H1 (cell line): ENCODE measurements around the gene TMEM130. TPM values are rescaled to one million over a fixed set of nuclear protein-coding genes. Genes with fewer than 3 reads are reported as not detected.

Experiments
- CTCF ChIA-PET: fragments of 300-600 bp; sonication (Branson Sonifier 250); formaldehyde crosslinking; loops from one replicate; lab custom pipeline; 2021; ENCODE audit not compliant: partially characterized antibody; lab: Charles Lee
- POLR2A ChIA-PET: fragments of 300-600 bp; sonication (Branson Sonifier 250); formaldehyde crosslinking; loops from one replicate; lab custom pipeline; 2021; ENCODE audit warnings: inconsistent platforms; ENCODE audit not compliant: partially characterized antibody; lab: Charles Lee
- DNase-seq, 2 experiments: peaks; one replicate each; pipeline versions ENCODE4 v3.0.0 to v3.0.0-alpha.2; 2010 to 2022; ENCODE audit warnings: low spot score in 2 of 2, low read depth in 1 of 2, mixed read lengths in 1 of 2
- FAIRE-seq: peaks from 2 replicates; lab custom pipeline; 2011; peaks lifted over from hg19 to GRCh38; lab: Jason Lieb, UNC
- H2AFZ ChIP-seq: 2 replicates; pipeline ENCODE4 v1.8.1; 2012; ENCODE audit warnings: low read length, inconsistent platforms
- H2AK5ac ChIP-seq: 2 replicates; pipeline ENCODE4 v1.6.1; 2013; ENCODE audit warnings: low read depth, low read length
- H2BK120ac ChIP-seq: replicated peaks from 2 replicates; pipeline ENCODE3; 2013; ENCODE audit warnings: low read depth, low read length, inconsistent platforms
- H2BK12ac ChIP-seq: 2 replicates; pipeline ENCODE4 v1.6.1; 2013; ENCODE audit warnings: low read depth, low read length
- H2BK15ac ChIP-seq: 2 replicates; pipeline ENCODE4 v1.6.1; 2013; ENCODE audit warnings: low read length
- H2BK20ac ChIP-seq: 2 replicates; pipeline ENCODE4 v1.6.1; 2013; ENCODE audit warnings: low read length
- H2BK5ac ChIP-seq: 2 replicates; pipeline ENCODE4 v1.6.1; 2013; ENCODE audit warnings: low read depth, low read length
- H3K14ac ChIP-seq: 2 replicates; pipeline ENCODE4 v1.6.1; 2013; ENCODE audit warnings: inconsistent platforms; ENCODE audit not compliant: insufficient read length
- H3K18ac ChIP-seq: 2 replicates; pipeline ENCODE4 v1.6.1; 2013; ENCODE audit warnings: low read length; ENCODE audit errors: extremely low read depth
- H3K23ac ChIP-seq: 2 replicates; pipeline ENCODE4 v1.6.1; 2013; ENCODE audit warnings: inconsistent platforms; ENCODE audit not compliant: insufficient read length
- H3K23me2 ChIP-seq: 2 replicates; pipeline ENCODE4 v1.6.1; 2013; ENCODE audit warnings: low read depth, low read length
- H3K27ac ChIP-seq: 2 replicates; pipeline ENCODE4 v1.6.1; 2011; ENCODE audit warnings: low read depth, low read length, inconsistent platforms
- H3K27me3 ChIP-seq, 4 experiments: replicated peaks in 1 of 4; 1 replicate in 1 of 4; 2 replicates in 3 of 4; pipeline versions ENCODE4 v1.6.1 to v1.8.1; 2011 to 2013; ENCODE audit warnings: low read length in 3 of 4, mild to moderate bottlenecking in 3 of 4, inconsistent platforms in 2 of 4, mixed read lengths in 2 of 4, moderate library complexity in 1 of 4; ENCODE audit not compliant: control insufficient read depth in 3 of 4, insufficient read depth in 3 of 4; ENCODE audit errors: extremely low read depth in 1 of 4
- H3K36me3 ChIP-seq, 4 experiments: 2 replicates each; pipeline versions ENCODE4 v1.6.1 to v1.8.1; 2011 to 2013; ENCODE audit warnings: mild to moderate bottlenecking in 4 of 4, low read length in 3 of 4, moderate library complexity in 2 of 4, control low read depth in 1 of 4, inconsistent platforms in 1 of 4; ENCODE audit not compliant: insufficient read depth in 4 of 4, control insufficient read depth in 2 of 4
- H3K4ac ChIP-seq: replicated peaks from 2 replicates; pipeline ENCODE3; 2013; ENCODE audit warnings: low read length, low read depth, mixed read lengths, inconsistent platforms; ENCODE audit not compliant: insufficient read length
- H3K4me1 ChIP-seq, 4 experiments: replicated peaks in 1 of 4; 1 replicate in 1 of 4; 2 replicates in 3 of 4; pipeline versions ENCODE4 v1.6.1 to v1.8.1; 2011 to 2013; ENCODE audit warnings: low read length in 3 of 4, inconsistent platforms in 2 of 4, mixed read lengths in 1 of 4; ENCODE audit not compliant: insufficient read depth in 4 of 4, control insufficient read depth in 3 of 4
- H3K4me2 ChIP-seq, 2 experiments: 2 replicates each; pipeline versions ENCODE4 v1.6.1 to v1.8.1; 2011 to 2013; ENCODE audit warnings: low read depth in 2 of 2, low read length in 2 of 2, control low read depth in 1 of 2, inconsistent platforms in 1 of 2, mild to moderate bottlenecking in 1 of 2; ENCODE audit not compliant: insufficient read depth in 1 of 2
- H3K4me3 ChIP-seq, 4 experiments: fragments of 200-600, 300-600 bp in 1 of 4; sonication (generic), shearing (Covaris generic), sonication (Bioruptor Twin) in 1 of 4; 2 replicates each; pipeline versions ENCODE4 v1.5.1 to v1.8.1; 2011 to 2016; ENCODE audit warnings: low read length in 4 of 4, low read depth in 3 of 4, control low read depth in 2 of 4, inconsistent platforms in 2 of 4, mild to moderate bottlenecking in 2 of 4, mixed read lengths in 1 of 4, moderate library complexity in 1 of 4; ENCODE audit not compliant: insufficient read depth in 2 of 4; ENCODE audit errors: extremely low read depth in 1 of 4
- H3K56ac ChIP-seq: replicated peaks from 2 replicates; pipeline ENCODE3; 2013; ENCODE audit warnings: low read depth, mild to moderate bottlenecking, mixed read lengths, low read length, inconsistent platforms; ENCODE audit not compliant: insufficient read length
- H3K79me1 ChIP-seq: 2 replicates; pipeline ENCODE4 v1.6.1; 2013; ENCODE audit warnings: low read depth, low read length, control low read depth
- H3K79me2 ChIP-seq, 2 experiments: 2 replicates each; pipeline versions ENCODE4 v1.6.1 to v1.8.1; 2012 to 2013; ENCODE audit warnings: low read length in 2 of 2, mild to moderate bottlenecking in 2 of 2, inconsistent platforms in 1 of 2; ENCODE audit not compliant: insufficient read depth in 2 of 2, control insufficient read depth in 1 of 2
- H3K9ac ChIP-seq, 4 experiments: replicated peaks in 1 of 4; 1 replicate in 1 of 4; 2 replicates in 3 of 4; pipeline versions ENCODE4 v1.6.1 to v1.8.1; 2011 to 2013; ENCODE audit warnings: low read depth in 3 of 4, low read length in 3 of 4, control low read depth in 2 of 4, mild to moderate bottlenecking in 2 of 4, moderate library complexity in 2 of 4, inconsistent platforms in 1 of 4; ENCODE audit errors: extremely low read depth in 1 of 4
- H3K9me3 ChIP-seq, 2 experiments: 2 replicates each; pipeline versions ENCODE4 v1.6.1 to v1.8.1; 2012 to 2013; ENCODE audit warnings: mild to moderate bottlenecking in 2 of 2, moderate library complexity in 2 of 2, control low read depth in 1 of 2, inconsistent platforms in 1 of 2, low read depth in 1 of 2, low read length in 1 of 2, mixed read lengths in 1 of 2; ENCODE audit not compliant: insufficient read depth in 2 of 2
- H4K20me1 ChIP-seq, 2 experiments: replicated peaks in 1 of 2; 2 replicates each; pipeline versions ENCODE3 to v1.8.1; 2011 to 2013; ENCODE audit warnings: inconsistent platforms in 2 of 2, low read length in 2 of 2, mild to moderate bottlenecking in 1 of 2; ENCODE audit not compliant: insufficient read depth in 2 of 2, control insufficient read depth in 1 of 2
- H4K5ac ChIP-seq: 2 replicates; pipeline ENCODE4 v1.6.1; 2013; ENCODE audit warnings: low read length, low read depth, mixed read lengths, inconsistent platforms; ENCODE audit not compliant: insufficient read length
- H4K8ac ChIP-seq: 2 replicates; pipeline ENCODE4 v1.8.0; 2013; ENCODE audit warnings: mild to moderate bottlenecking, moderate library complexity, low read length, inconsistent platforms; ENCODE audit not compliant: insufficient read depth; ENCODE audit errors: extremely low read depth
- H4K91ac ChIP-seq: replicated peaks from 2 replicates; pipeline ENCODE3; 2013; ENCODE audit warnings: low read length, mixed read lengths, inconsistent platforms; ENCODE audit not compliant: insufficient read length
- ASH2L ChIP-seq: fragments of 200-600, 300-600 bp; sonication (generic); IDR thresholded peaks from one replicate; pipeline ENCODE4 v1.7.1; 2017; ENCODE audit warnings: low read length
- CBX5 ChIP-seq: fragments of 300-800, 300-1000 bp; sonication (generic); IDR thresholded peaks from 2 replicates; pipeline ENCODE4 v1.7.1; 2016; ENCODE audit warnings: antibody characterized with exemption, low read length, low read depth
- CBX8 ChIP-seq: fragments of 300-800, 300-1000 bp; sonication (generic); IDR thresholded peaks from 2 replicates; pipeline ENCODE4 v1.7.1; 2016; ENCODE audit warnings: low read depth, low read length, borderline replicate concordance
- CEBPB ChIP-seq: IDR thresholded peaks from 2 replicates; pipeline ENCODE4 v1.6.1; 2012; ENCODE audit warnings: low read depth, low read length
- CTBP2 ChIP-seq: IDR thresholded peaks from 2 replicates; pipeline ENCODE4 v1.7.0; 2011; ENCODE audit warnings: borderline replicate concordance, mild to moderate bottlenecking, moderate library complexity, mixed read lengths, low read length; ENCODE audit not compliant: insufficient read depth, insufficient read length
- EP300 ChIP-seq, 2 experiments: IDR thresholded peaks; 1 replicate in 1 of 2; 2 replicates in 1 of 2; pipeline ENCODE4 v1.6.1; 2011 to 2012; ENCODE audit warnings: low read depth in 2 of 2, low read length in 2 of 2, mild to moderate bottlenecking in 2 of 2, borderline replicate concordance in 1 of 2, inconsistent platforms in 1 of 2, moderate library complexity in 1 of 2
- GTF2F1 ChIP-seq: IDR thresholded peaks from 2 replicates; pipeline ENCODE4 v1.6.1; 2012; ENCODE audit warnings: low read depth, low read length, improper control_type of control experiment, borderline replicate concordance
- KDM1A ChIP-seq: fragments of 200-600, 300-600 bp; sonication (generic); IDR thresholded peaks from 2 replicates; pipeline ENCODE4 v1.7.1; 2016; ENCODE audit warnings: mild to moderate bottlenecking, low read length, borderline replicate concordance
- KDM4A ChIP-seq: IDR thresholded peaks from one replicate; pipeline ENCODE4 v1.7.1; 2012; ENCODE audit warnings: low read depth, mild to moderate bottlenecking, moderate library complexity, low read length, inconsistent platforms; ENCODE audit not compliant: severe bottlenecking
- POLR2A ChIP-seq, 2 experiments: IDR thresholded peaks; 1 replicate in 1 of 2; 2 replicates in 1 of 2; pipeline ENCODE4 v1.6.1; 2011; ENCODE audit warnings: low read depth in 2 of 2, low read length in 2 of 2, mild to moderate bottlenecking in 2 of 2; ENCODE audit errors: control extremely low read depth in 1 of 2
- POLR2AphosphoS5 ChIP-seq: IDR thresholded peaks from 2 replicates; pipeline ENCODE4 v1.6.1; 2011; ENCODE audit warnings: low read depth, low read length
- POU5F1 ChIP-seq: IDR thresholded peaks from 2 replicates; pipeline ENCODE4 v1.6.1; 2011; ENCODE audit warnings: low read depth, mild to moderate bottlenecking, low read length, moderate library complexity
- SAP30 ChIP-seq: fragments of 300-600 bp; sonication (generic); IDR thresholded peaks from 2 replicates; pipeline ENCODE4 v1.7.1; 2012; ENCODE audit warnings: low read length, moderate library complexity, mild to moderate bottlenecking, inconsistent platforms; ENCODE audit not compliant: insufficient read depth, insufficient replicate concordance
- SIX5 ChIP-seq: IDR thresholded peaks from 2 replicates; pipeline ENCODE4 v1.6.1; 2011; ENCODE audit warnings: mild to moderate bottlenecking, low read depth, low read length
- SRF ChIP-seq: IDR thresholded peaks from 2 replicates; pipeline ENCODE4 v1.6.1; 2011; ENCODE audit warnings: mild to moderate bottlenecking, low read depth, low read length, moderate library complexity
- WGBS, 2 experiments: shearing (Covaris generic) in 1 of 2; methylation state at CpG; one replicate each; pipeline versions ENCODE4 v1.1.6 to v1.1.7; 2013 to 2015; ENCODE audit warnings: low lambda C conversion rate in 2 of 2, mixed read lengths in 2 of 2, inconsistent platforms in 1 of 2, low coverage in 1 of 2, missing lambda C conversion rate in 1 of 2; ENCODE audit not compliant: insufficient replicate concordance in 2 of 2, insufficient coverage in 1 of 2, insufficient read length in 1 of 2; ENCODE audit errors: extremely low coverage in 1 of 2, missing lambda C conversion rate in 1 of 2; 5-methylcytosine and 5-hydroxymethylcytosine counted together
- polyA plus RNA-seq, 7 experiments: library from polyadenylated mRNA; depleted of rRNA in 3 of 7; stranded (reverse) in 5 of 7; unstranded in 2 of 7; fragments of >200 nt in 5 of 7; fragments of 200-250 nt in 2 of 7; gene quantifications; 1 replicate in 5 of 7; 2 replicates in 1 of 7; 4 replicates in 1 of 7; pipeline versions ENCODE4 v1.2.1 to v1.2.3, GENCODE V29; 2011 to 2013; ENCODE audit warnings: missing spikeins in 2 of 7, mixed read lengths in 2 of 7
- total RNA-seq: library from RNA; stranded (reverse); fragmentation: NEBNext Ultra II Directional; extraction: Animal tissue kit (Norgen Biotek cat#: 25700); gene quantifications from 2 replicates; pipeline ENCODE4 v1.2.1, GENCODE V29; 2021

The TMEM130 gene
- total and polyA plus RNA-seq, 2 of the 8 experiments (the other 6 are each of a cell fraction or from before 2014, with no cell fraction given): 2.9 to 6.6 TPM

DNA sequence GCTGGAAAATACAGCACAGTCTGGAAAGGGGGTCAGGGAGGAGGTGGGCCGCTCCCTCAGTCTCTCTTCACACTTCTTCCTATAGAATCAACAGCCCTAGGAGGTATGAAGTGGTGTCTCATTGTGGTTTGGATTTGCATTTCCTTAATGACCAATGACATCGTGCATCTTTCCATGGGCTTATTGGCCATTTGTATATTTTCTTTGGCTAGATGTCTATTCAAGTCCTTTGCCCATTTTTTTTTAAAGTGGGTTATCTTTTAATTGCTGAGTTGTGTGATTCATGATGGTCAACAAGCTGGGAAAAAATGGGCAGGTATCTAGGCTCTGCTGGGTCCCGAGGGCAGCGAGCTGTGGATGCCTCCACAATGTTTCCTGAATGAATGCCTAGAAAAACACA is 29.1 kb downstream of the TMEM130 start:
- Histone ChIP-seq H3K23me2 (no peaks in the 10 kb centered on the region), H3K56ac (no peak overlapping the region), H3K14ac (no peak overlapping the region), H2BK5ac (no peak overlapping the region), H2BK20ac (0 out of 2 replicates have a peak overlapping the region, but pooled peaks have one; percentile 48), H4K20me1 (no peaks in the 10 kb centered on the region), H3K79me1 (no peaks in the 10 kb centered on the region), H3K4me2 (no peak overlapping the region), H3K4ac (no peak overlapping the region), H3K18ac (no peak overlapping the region), H4K5ac (no peak overlapping the region), H3K27ac (no peak overlapping the region), H2AK5ac (no peak overlapping the region), H4K8ac (no peak overlapping the region), H3K36me3 (no peaks in the 10 kb centered on the region), H2BK15ac (no peak overlapping the region), H3K23ac (no peak overlapping the region), H3K9ac (no peak overlapping the region), H3K4me1 (peaks cover 0 to 5% (median 2%) of the 10 kb centered on the region in 4 experiments; a peak in 4 of 7 replicates), H2BK120ac (no peak overlapping the region), H3K27me3 (no peaks in the 10 kb centered on the region), H3K9me3 (no peaks in the 10 kb centered on the region), H4K91ac (no peak overlapping the region), H3K79me2 (no peaks in the 10 kb centered on the region), H2AFZ (no peak overlapping the region), H3K4me3 (no peak overlapping the region), H2BK12ac (no peak overlapping the region)
- CTCF ChIA-PET: interaction anchor here (0.6 to 24.2 kb wide), 43 partner anchors 9 to 547 kb away, joined by 3 to 365 read pairs (median 4); partner anchors contain the start of gene TRRAP
- TF ChIP-seq GTF2F1: no peak
- no peak for TF ChIP-seq KDM1A
- TF ChIP-seq CBX8: no peak
- TF ChIP-seq CEBPB: no peak
- no peak for TF ChIP-seq POLR2AphosphoS5
- no peak for TF ChIP-seq POU5F1
- TF ChIP-seq SRF: no peak
- no peak for TF ChIP-seq CTBP2
- no peak for TF ChIP-seq EP300 (IDR thresholded peaks at IDR 0.05; ENCODE audit: borderline replicate concordance in 1 of 2, low read depth in 2 of 2, low read length in 2 of 2)
- no peak for TF ChIP-seq CBX5
- TF ChIP-seq SIX5: no peak
- no peak for TF ChIP-seq SAP30
- TF ChIP-seq POLR2A (IDR thresholded peaks at IDR 0.05; ENCODE audit: control extremely low read depth in 1 of 2, low read depth in 2 of 2, low read length in 2 of 2): no peak
- TF ChIP-seq KDM4A: no peak
- TF ChIP-seq ASH2L: no peak
- DNase-seq: no peak
- FAIRE-seq: no peak
- POLR2A ChIA-PET: no interaction called here
- 89% methylated on average over 4 of the region's 4 CpGs; no CpG with 5 or more reads in 1 of the 2 experiments for WGBS, 2 experiments
